HG03280 (cell line): ENCODE data around the gene CLDN1.
"Not testable (repeated sequence)": the region's sequence is repeated elsewhere in the genome, so short reads cannot be mapped to it uniquely, and the experiment has no call there.

Experiments
- ATAC-seq: cut with Tn5 transposase; IDR thresholded peaks from one replicate; pipeline ENCODE4 v1.9.1; 2021; ENCODE audit warnings: mild to moderate bottlenecking, moderate library complexity; ENCODE audit not compliant: unreplicated experiment

The CLDN1 gene

GRCh38 chr3:190294030-190294429 is 28.2 kb downstream of the CLDN1 start:
- ATAC-seq, result no peak

- ATAC-seq, result no peak
Measured at GRCh38 chr3:190293621-190294020, 28.6 kb downstream of the CLDN1 start.

- no peak for ATAC-seq
Measured at GRCh38 chr3:190291994-190292584, 30.2 kb downstream of the CLDN1 start.

GRCh38 chr3:190289989-190290388 is 32.3 kb downstream of the CLDN1 start:
- ATAC-seq, result no peak

GRCh38 chr3:190288836-190289235 is 33.4 kb downstream of the CLDN1 start:
- no peak for ATAC-seq

GRCh38 chr3:190286014-190286413 is 36.2 kb downstream of the CLDN1 start:
- ATAC-seq, result no peak

DNA sequence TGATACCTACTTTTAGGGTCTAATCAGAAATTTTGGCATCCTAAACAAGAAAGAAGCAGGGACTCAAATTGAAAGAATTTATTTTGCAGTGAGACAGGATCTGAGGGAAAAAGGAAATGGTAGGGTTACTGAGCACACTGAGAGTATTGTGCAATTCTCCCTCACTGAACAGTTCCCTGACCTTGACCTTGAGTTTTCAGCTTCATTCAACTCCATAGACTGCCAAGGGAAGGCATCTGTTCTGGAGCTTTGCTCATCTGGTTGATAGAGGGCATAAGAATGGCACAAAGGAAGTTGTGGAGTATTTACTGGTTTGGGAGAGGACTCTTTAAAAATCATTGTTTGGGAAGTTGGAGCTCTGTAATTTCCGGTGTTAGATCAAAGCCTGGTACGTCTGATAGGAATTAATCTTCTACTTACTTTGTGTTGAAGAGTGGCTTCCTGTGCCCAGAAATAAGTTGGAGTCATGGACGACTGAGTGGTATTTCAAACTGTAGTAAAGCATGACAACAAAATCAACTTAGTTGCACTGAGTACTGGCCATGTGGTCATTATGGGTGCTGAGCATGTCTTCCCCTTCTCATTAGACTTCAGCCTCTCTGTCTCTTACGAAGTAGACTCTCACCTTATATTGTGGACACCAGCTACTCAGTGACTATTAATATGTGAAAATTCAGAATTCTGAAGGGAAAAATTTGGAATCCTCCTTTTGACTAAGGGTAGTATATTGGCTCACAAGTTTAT is 40.8 kb downstream of the CLDN1 start:
- no peak for ATAC-seq

DNA sequence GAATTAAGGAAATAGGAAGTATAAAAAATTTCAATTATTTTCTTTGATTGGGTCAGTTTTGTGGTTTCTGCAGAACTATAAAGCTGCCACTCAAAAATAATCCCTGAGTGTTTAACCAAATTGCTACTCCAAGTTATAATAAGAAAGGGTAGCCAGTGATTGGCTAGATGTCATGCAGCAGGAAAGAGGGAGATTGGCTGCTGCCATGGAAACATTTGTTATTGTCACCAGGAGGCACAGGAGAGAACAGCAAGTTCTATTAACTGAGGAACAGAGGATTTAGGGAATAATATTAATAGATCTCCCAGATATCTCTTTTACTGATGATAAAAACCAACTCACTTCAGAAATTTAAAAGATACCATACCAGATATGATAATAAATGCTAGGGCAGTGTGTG is 42.6 kb downstream of the CLDN1 start:
- no peak for ATAC-seq

DNA sequence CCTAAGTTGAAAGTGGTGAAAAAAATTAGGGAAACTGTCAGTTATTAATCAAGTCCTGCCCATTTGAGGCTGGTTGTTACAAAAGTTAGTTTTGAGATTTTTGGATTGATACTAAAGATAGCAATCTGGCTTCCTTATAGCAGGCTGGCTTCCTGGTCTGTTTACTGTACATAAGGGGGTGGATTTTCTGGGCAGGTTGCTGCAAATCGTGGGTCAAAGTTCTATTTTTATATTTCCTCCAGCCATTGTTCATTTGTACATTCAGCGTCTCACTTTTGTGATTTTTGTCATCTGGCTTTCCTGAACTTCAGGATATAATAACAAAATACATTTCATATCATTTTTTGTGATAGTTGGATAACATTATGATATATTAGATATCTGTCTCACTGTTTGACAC is 49.5 kb downstream of the CLDN1 start:
- no peak for ATAC-seq

GRCh38 chr3:190269101-190269500 is 53.1 kb downstream of the CLDN1 start:
- ATAC-seq, result no peak

GRCh38 chr3:190267464-190267863 is 54.8 kb downstream of the CLDN1 start:
- not testable (repeated sequence) for ATAC-seq

DNA sequence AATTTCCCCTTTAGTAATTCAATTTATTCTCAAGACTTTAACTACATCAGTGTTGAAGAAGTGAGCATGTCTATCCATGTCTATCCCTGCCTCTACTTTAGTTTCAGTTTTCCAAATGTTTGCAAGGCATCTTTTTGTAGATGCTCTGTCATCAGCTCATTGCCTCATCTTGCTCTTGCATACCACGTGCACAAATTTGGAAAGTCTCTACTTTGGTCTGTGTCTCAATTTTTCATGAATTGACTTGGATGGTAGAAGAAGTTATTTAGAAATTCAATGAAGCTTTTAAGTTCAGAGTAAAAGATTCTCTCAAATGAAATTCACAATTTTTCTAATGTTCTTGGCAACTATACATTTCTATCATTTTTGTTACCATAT is 55.3 kb downstream of the CLDN1 start:
- ATAC-seq, result no peak

- ATAC-seq, result no peak
Measured at GRCh38 chr3:190266265-190266912, 55.9 kb downstream of the CLDN1 start.

GRCh38 chr3:190265796-190266195 is 56.5 kb downstream of the CLDN1 start:
- no peak for ATAC-seq

- ATAC-seq, result no peak
Measured at GRCh38 chr3:190265126-190265525, 57.1 kb downstream of the CLDN1 start.

DNA sequence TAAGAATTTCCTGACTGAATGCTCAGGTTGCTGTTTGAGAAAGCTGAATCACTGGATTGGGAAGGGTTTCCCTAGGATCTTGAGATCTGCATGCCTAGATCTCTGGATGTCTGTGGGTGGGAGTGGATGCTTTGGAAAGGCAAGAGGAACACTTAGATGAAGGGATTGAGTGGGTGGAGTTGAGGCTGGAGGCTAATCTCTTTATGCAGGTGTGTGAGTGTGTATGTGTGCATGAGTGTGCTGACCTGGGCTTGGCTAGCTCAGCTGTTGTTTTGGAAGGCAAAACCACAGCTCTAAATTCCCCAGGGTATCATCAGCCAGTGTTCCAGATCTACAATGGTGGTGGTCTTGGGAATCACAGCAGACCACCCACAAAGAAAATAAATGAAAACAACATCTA is 60.5 kb downstream of the CLDN1 start:
- ATAC-seq, result no peak

- no peak for ATAC-seq
Measured at GRCh38 chr3:190261015-190261414, 61.2 kb downstream of the CLDN1 start.

GRCh38 chr3:190260301-190260700 is 61.9 kb downstream of the CLDN1 start:
- ATAC-seq, result no peak

DNA sequence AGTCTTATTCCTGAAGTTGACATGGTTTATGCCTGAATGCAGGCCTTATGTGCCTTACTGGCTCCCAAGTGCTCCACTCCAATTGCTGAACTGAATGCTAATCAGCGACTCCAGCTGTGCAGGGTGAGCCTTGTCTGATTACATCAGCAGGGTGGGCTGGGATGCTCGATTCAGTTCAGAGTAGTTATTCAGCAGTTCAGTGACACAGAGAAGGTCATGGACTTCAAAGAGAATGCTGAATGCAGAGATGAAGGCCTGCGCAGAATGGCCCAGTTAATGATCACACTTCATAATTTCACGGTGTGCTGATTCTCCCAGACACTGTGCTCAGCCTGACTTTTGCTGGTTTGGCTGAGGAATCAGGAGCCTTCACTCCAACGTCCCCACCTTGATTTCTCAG is 63.6 kb downstream of the CLDN1 start:
- ATAC-seq, result no peak
